Left lung (tissue), 14 donors: ENCODE results near the gene YLPM1. TPM values are rescaled to one million over a fixed set of nuclear protein-coding genes. Genes with fewer than 3 reads are reported as not detected.

ENCODE experiments used
- ATAC-seq: fragments of 200-7000 bp; cut with Tn5 transposase; one replicate; pipeline ENCODE4 v1.9.1; 2020; ENCODE audit warnings: moderate library complexity
- DNase-seq, 4 donors: peaks; one replicate each; pipeline ENCODE4 v3.0.0-alpha.2; 2013 to 2020
- H3K27ac ChIP-seq, 2 donors: fragments of 200-600 bp; sonication (generic) in 1 of 2; one replicate each; pipeline versions ENCODE4 v1.5.0 to v1.8.0; 2020 to 2021
- H3K27me3 ChIP-seq, 2 donors: fragments of 200-600 bp; sonication (generic) in 1 of 2; one replicate each; pipeline versions ENCODE4 v1.5.0 to v1.8.0; 2020 to 2021
- H3K36me3 ChIP-seq, 2 donors: fragments of 200-600 bp; sonication (generic) in 1 of 2; one replicate each; pipeline versions ENCODE4 v1.5.0 to v1.8.0; 2020 to 2021
- H3K4me1 ChIP-seq, 2 donors: fragments of 200-600 bp; one replicate each; pipeline ENCODE4 v1.8.0; 2021
- H3K4me3 ChIP-seq, 2 donors: fragments of 200-600 bp; sonication (generic) in 1 of 2; one replicate each; pipeline versions ENCODE4 v1.5.0 to v1.8.0; 2020 to 2021; ENCODE audit warnings: mild to moderate bottlenecking in 1 of 2
- H3K9me3 ChIP-seq, 2 donors: fragments of 200-600 bp; sonication (generic) in 1 of 2; one replicate each; pipeline versions ENCODE4 v1.5.0 to v1.8.0; 2020 to 2021
- intact Hi-C, 2 donors: fragments of 100-400 bp; cut with DNase I; formaldehyde crosslinking; loops; one replicate each; pipeline versions ENCODE4 v1.11.2 to v1.14.2; 2022
- long read RNA-seq, 12 donors: library from polyadenylated mRNA in 2 of 12; unstranded in 2 of 12; transcript quantifications; one replicate each; pipeline ENCODE4 v2.0.0 and lab custom pipeline, GENCODE V29; 2019 to 2026
- polyA plus RNA-seq, 6 donors: library from polyadenylated mRNA; unstranded; fragments of 120-200 nt; gene quantifications; one replicate each; pipeline ENCODE4 v1.2.1, GENCODE V29; 2013; ENCODE audit not compliant: insufficient read length in 6 of 6
- total RNA-seq, 2 donors: library from RNA; stranded (reverse); fragmentation: NEBNext Ultra II Directional; extraction: Animal tissue kit (Norgen Biotek cat#: 25700); gene quantifications; one replicate each; pipeline ENCODE4 v1.2.1, GENCODE V29; 2021
- TF ChIP-seq, protein P1 (sequence below), 2 donors: fragments of 200-600 bp; sonication (generic) in 1 of 2; IDR thresholded peaks; one replicate each; pipeline versions ENCODE4 v1.5.0 to v1.8.0; 2021; ENCODE audit warnings: antibody characterized with exemption in 2 of 2
- donor health status: DM: no; HTN: yes; CAD: no.
- donor health status: DM: no; HTN: no; CAD: no.

Gene YLPM1, protein sequence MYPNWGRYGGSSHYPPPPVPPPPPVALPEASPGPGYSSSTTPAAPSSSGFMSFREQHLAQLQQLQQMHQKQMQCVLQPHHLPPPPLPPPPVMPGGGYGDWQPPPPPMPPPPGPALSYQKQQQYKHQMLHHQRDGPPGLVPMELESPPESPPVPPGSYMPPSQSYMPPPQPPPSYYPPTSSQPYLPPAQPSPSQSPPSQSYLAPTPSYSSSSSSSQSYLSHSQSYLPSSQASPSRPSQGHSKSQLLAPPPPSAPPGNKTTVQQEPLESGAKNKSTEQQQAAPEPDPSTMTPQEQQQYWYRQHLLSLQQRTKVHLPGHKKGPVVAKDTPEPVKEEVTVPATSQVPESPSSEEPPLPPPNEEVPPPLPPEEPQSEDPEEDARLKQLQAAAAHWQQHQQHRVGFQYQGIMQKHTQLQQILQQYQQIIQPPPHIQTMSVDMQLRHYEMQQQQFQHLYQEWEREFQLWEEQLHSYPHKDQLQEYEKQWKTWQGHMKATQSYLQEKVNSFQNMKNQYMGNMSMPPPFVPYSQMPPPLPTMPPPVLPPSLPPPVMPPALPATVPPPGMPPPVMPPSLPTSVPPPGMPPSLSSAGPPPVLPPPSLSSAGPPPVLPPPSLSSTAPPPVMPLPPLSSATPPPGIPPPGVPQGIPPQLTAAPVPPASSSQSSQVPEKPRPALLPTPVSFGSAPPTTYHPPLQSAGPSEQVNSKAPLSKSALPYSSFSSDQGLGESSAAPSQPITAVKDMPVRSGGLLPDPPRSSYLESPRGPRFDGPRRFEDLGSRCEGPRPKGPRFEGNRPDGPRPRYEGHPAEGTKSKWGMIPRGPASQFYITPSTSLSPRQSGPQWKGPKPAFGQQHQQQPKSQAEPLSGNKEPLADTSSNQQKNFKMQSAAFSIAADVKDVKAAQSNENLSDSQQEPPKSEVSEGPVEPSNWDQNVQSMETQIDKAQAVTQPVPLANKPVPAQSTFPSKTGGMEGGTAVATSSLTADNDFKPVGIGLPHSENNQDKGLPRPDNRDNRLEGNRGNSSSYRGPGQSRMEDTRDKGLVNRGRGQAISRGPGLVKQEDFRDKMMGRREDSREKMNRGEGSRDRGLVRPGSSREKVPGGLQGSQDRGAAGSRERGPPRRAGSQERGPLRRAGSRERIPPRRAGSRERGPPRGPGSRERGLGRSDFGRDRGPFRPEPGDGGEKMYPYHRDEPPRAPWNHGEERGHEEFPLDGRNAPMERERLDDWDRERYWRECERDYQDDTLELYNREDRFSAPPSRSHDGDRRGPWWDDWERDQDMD (N-terminal part only)
- total RNA-seq: 10 to 100 TPM; 49.5 to 50.0 TPM
- 100 to 1,000 TPM; 101 to 117 (median 110) TPM for polyA plus RNA-seq
- long read RNA-seq, donor 1, transcript YLPM1-204 (2 exons, 2,085 nt): major isoform, 11 of 81 reads
- long read RNA-seq, donor 1, partial matches to known transcripts: 69 of 81 reads
- long read RNA-seq, donor 1, other reads (novel, unspliced or antisense): 0 of 81 reads
- long read RNA-seq, donor 2, transcript YLPM1-204 (2 exons, 2,085 nt): major isoform, 13 of 38 reads
- long read RNA-seq, donor 2, partial matches to known transcripts: 25 of 38 reads
- long read RNA-seq, donor 2, other reads (novel, unspliced or antisense): 0 of 38 reads
- long read RNA-seq, donor 3, transcript YLPM1-204 (2 exons, 2,085 nt): major isoform, 6 of 6 reads
- long read RNA-seq, donor 3, partial matches to known transcripts: 0 of 6 reads
- long read RNA-seq, donor 3, other reads (novel, unspliced or antisense): 0 of 6 reads
- long read RNA-seq, donor 4: 0 reads
- long read RNA-seq, donor 5, transcript YLPM1-204 (2 exons, 2,085 nt): major isoform, 7 of 24 reads
- long read RNA-seq, donor 5, partial matches to known transcripts: 15 of 24 reads
- long read RNA-seq, donor 5, other reads (novel, unspliced or antisense): 0 of 24 reads
- long read RNA-seq, donor 6, partial matches to known transcripts: 5 of 7 reads
- long read RNA-seq, donor 6, other reads (novel, unspliced or antisense): 0 of 7 reads
- long read RNA-seq, donor 7, partial matches to known transcripts: 0 of 2 reads
- long read RNA-seq, donor 7, other reads (novel, unspliced or antisense): 0 of 2 reads
- long read RNA-seq, donor 8, partial matches to known transcripts: 24 of 29 reads
- long read RNA-seq, donor 8, other reads (novel, unspliced or antisense): 0 of 29 reads
- long read RNA-seq, donor 9: 0 reads
- long read RNA-seq, donor 10: 0 reads
- long read RNA-seq, donor 11: 0 reads
- long read RNA-seq, donor 12, transcript YLPM1-204 (2 exons, 2,085 nt): major isoform, 5 of 20 reads
- long read RNA-seq, donor 12, partial matches to known transcripts: 14 of 20 reads
- long read RNA-seq, donor 12, other reads (novel, unspliced or antisense): 0 of 20 reads

DNA sequence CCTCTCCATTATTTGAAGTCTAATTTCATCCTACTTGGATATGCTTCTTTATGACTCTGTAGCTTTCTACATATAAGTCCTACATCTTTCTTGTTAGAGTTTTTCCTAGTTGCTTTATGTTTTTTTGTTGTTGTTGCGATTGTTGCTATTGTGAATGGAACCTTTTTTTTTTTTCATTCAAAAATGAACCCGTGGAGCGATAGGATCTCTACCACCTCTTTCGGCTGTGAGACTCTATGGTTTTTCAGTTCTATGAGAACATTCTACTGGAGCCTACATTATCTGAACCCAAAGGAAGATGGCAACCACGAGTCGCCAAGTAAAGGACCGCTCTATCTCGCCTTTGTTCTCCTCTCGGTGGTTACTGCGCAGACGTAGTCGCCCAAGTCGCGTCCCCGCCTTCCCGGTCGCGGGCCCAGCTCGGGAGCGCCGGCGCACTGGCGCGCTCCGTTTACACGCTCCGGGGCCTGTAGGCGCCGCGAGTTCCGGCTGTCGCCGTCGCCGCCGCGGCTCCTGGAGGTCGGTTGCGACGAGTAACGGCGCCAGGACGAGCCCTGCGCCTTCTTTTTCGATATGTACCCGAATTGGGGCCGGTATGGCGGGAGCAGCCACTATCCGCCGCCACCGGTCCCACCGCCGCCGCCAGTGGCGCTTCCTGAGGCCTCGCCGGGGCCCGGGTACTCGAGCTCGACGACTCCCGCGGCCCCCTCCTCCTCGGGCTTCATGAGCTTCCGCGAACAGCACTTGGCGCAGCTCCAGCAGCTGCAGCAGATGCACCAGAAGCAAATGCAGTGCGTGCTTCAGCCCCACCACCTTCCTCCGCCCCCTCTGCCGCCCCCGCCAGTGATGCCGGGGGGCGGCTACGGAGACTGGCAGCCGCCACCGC, at the start of gene YLPM1:
Gene YLPM1 (plus strand): TSS at position 400 of the 886 bp plus-strand sequence. CDS start 174 bp downstream, at position 574.
- intact Hi-C loops: no loop called here

DNA sequence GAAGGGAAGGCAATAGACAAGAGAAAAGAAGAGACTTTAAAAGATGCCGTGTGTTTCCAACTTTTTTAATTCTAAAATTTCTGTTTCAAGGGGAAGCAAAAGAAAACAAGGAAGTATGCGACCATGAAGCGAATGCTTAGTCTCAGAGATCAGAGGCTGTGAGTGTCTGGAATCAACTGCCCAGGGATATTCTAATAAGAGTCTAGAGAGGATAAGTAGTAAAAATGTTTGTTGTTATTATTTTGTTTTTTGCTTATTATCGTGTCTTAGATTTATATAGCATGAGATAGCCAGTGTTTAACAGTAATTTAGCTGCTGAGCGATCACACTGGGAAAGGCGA, 49.8 kb upstream of the YLPM1 start:
- DNase-seq (no peak), ATAC-seq (peak; percentile 17)
- Histone ChIP-seq H3K9me3 (no peaks in the 10 kb centered on the region), H3K27ac (peak overlapping the region; percentile 60 to 88), H3K36me3 (peaks cover 0 to 33% of the 10 kb centered on the region in 2 donors), H3K4me1 (peaks cover 22 to 41% of the 10 kb centered on the region in 2 donors), H3K4me3 (peak overlapping the region; percentile 77 to 86), H3K27me3 (no peaks in the 10 kb centered on the region)
- intact Hi-C loops: no loop called here
- TF ChIP-seq, protein P1, sequence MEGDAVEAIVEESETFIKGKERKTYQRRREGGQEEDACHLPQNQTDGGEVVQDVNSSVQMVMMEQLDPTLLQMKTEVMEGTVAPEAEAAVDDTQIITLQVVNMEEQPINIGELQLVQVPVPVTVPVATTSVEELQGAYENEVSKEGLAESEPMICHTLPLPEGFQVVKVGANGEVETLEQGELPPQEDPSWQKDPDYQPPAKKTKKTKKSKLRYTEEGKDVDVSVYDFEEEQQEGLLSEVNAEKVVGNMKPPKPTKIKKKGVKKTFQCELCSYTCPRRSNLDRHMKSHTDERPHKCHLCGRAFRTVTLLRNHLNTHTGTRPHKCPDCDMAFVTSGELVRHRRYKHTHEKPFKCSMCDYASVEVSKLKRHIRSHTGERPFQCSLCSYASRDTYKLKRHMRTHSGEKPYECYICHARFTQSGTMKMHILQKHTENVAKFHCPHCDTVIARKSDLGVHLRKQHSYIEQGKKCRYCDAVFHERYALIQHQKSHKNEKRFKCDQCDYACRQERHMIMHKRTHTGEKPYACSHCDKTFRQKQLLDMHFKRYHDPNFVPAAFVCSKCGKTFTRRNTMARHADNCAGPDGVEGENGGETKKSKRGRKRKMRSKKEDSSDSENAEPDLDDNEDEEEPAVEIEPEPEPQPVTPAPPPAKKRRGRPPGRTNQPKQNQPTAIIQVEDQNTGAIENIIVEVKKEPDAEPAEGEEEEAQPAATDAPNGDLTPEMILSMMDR (IDR thresholded peaks at IDR 0.05): no peak

More for the DNA sequence above, at the start of gene YLPM1:
- H3K4me1 ChIP-seq: peaks cover 14 to 43% of the 10 kb centered on the region in 2 donors
- DNase-seq (peak; percentile 94 to 99 (median 96)), ATAC-seq (peak; percentile 99)
- H3K27ac ChIP-seq: peak within 1 kb of the TSS; percentile 81 to 94
- H3K27me3 ChIP-seq: no peaks in the 10 kb centered on the region
- no peaks in the 10 kb centered on the region for H3K36me3 ChIP-seq
- TF ChIP-seq, protein P1 (IDR thresholded peaks at IDR 0.05): peak in 1 of 2 donors; percentile 20
- H3K9me3 ChIP-seq: no peaks in the 10 kb centered on the region
- H3K4me3 ChIP-seq: peak within 1 kb of the TSS; percentile 66 to 75

DNA sequence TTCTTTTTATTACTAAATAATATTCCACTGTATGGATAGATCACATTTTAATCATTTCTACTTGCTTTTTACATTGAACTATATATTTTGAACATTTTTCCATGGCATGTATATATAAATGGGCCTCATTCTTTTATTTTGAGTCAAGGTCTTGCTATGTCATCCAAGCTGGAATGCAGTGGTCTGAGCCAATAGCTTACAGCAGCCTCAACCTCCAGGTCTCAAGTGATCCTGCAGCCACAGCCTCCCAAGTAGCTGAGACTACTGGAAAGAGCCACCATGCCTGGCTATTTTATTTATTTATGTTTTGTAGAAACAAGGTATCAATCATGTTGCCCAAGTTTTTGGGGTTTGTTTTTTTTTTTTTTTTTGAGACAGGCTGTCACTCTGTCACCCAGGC, 42.6 kb upstream of the YLPM1 start:
- no peaks in the 10 kb centered on the region for H3K4me1 ChIP-seq
- H3K9me3 ChIP-seq: no peaks in the 10 kb centered on the region
- intact Hi-C loops: no loop called here
- no peak overlapping the region for H3K4me3 ChIP-seq
- DNase-seq: no peak
- TF ChIP-seq, protein P1 (IDR thresholded peaks at IDR 0.05): no peak
- no peak for ATAC-seq
- no peak overlapping the region for H3K27ac ChIP-seq
- peaks cover 0 to 83% of the 10 kb centered on the region in 2 donors for H3K36me3 ChIP-seq
- H3K27me3 ChIP-seq: no peaks in the 10 kb centered on the region
